NOMO-1 (cell line): Measurements from ENCODE around the gene STAMBPL1.
A peak's percentile ranks its signal among the peaks of the same experiment; 100 is the strongest.

Experiments used
- DNase-seq, 2 experiments: peaks; one replicate each; lab custom pipeline; 2025; ENCODE audit not compliant: unreplicated experiment in 2 of 2; lab: John Stamatoyannopoulos, UW

STAMBPL1 gene

GRCh38 chr10:88890681-88891381 is 10.8 kb downstream of the STAMBPL1 start:
- no peak for DNase-seq

- DNase-seq: no peak
These were observed 12.3 kb downstream of the STAMBPL1 start for GRCh38 chr10:88892222-88892967.

GRCh38 chr10:88893611-88894010 is 13.6 kb downstream of the STAMBPL1 start:
- DNase-seq: no peak

- DNase-seq: no peak
These were observed 15.2 kb downstream of the STAMBPL1 start for GRCh38 chr10:88895250-88895649.

GRCh38 chr10:88896372-88896993 is 16.4 kb downstream of the STAMBPL1 start:
- DNase-seq: no peak

- no peak for DNase-seq
These were observed 17.2 kb downstream of the STAMBPL1 start for GRCh38 chr10:88896994-88897853.

GRCh38 chr10:88898727-88899126 is 18.7 kb downstream of the STAMBPL1 start:
- DNase-seq: no peak

- DNase-seq: no peak
These were observed 19.8 kb downstream of the STAMBPL1 start for GRCh38 chr10:88899886-88900285.

GRCh38 chr10:88901206-88901983 is 21.4 kb downstream of the STAMBPL1 start:
- peak; percentile 72 to 97 for DNase-seq

- no peak for DNase-seq
These were observed 22.1 kb downstream of the STAMBPL1 start for GRCh38 chr10:88901984-88902789.

- no peak for DNase-seq
These were observed 23.7 kb downstream of the STAMBPL1 start for GRCh38 chr10:88903715-88904114.

GRCh38 chr10:88906921-88907320 is 26.9 kb downstream of the STAMBPL1 start:
- no peak for DNase-seq

GRCh38 chr10:88908194-88908593 is 28.1 kb downstream of the STAMBPL1 start:
- no peak for DNase-seq

GRCh38 chr10:88911116-88911515 is 31.1 kb downstream of the STAMBPL1 start:
- DNase-seq: no peak

- DNase-seq: no peak
These were observed 31.8 kb downstream of the STAMBPL1 start for GRCh38 chr10:88911851-88912250.

GRCh38 chr10:88913127-88913526 is 33.1 kb downstream of the STAMBPL1 start:
- no peak for DNase-seq

- DNase-seq: no peak
These were observed 33.7 kb downstream of the STAMBPL1 start for GRCh38 chr10:88913788-88914187.

- no peak for DNase-seq
These were observed 35.7 kb downstream of the STAMBPL1 start for GRCh38 chr10:88915781-88916180.

- DNase-seq: no peak
These were observed 36.2 kb downstream of the STAMBPL1 start for GRCh38 chr10:88916231-88916630.
